Measurements from ENCODE around the gene PDCL3. TPM values are rescaled to one million over a fixed set of nuclear protein-coding genes. Genes with fewer than 3 reads are reported as not detected.

The PDCL3 gene
- total RNA-seq, 1 experiment from 2014 or later: 22.9 TPM

DNA sequence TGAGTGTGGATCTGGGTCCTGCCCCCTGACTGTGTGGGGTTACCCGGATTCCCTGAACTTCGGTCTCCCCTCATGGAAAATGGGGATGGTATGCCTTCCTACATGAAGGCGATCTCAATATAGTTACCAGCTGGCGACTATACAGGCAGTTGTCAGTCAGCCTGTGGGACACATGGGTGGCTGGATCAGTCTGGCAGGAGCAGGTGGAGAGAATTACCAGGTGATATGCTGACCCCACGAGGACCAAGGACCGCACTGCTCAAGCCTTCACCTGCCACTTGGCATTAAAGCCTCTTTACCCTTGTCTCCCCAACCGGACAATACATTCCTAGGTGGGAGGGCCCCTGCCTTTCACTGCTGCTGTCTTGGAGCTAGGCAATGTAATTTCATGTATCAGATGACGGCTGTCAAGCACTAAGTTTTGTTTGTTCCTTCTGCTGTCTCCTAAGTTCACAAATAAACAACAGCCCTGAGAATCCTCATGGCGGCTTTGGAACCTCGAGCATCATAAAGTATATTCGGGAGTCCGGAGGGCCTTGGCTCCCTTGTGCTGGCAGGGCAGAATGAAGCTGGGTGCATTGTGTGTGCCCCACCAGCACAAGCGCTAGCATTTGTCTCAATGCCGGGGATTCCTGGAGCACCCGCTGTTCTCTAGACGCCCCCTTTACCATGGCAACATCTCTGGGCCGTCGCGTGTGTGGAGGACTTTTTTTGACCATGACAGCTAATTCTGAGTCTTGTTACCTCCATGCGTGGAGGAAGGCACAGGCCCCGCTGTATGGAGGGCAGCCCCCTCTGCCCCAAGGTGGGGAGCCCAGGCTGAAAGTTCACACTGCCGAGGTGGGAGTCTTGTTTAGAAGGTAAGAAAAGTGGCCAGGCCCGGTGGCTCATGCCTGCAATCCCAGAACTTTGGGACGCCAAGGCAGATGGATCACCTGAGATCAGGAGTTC lies 48.6 kb downstream of the PDCL3 start:
- DNase-seq (ENCODE audit: low read depth): no peak

GRCh38 chr2:100612388-100613000 lies 49.7 kb downstream of the PDCL3 start:
- DNase-seq (ENCODE audit: low read depth): no peak

- no peak for DNase-seq (ENCODE audit: low read depth)
These were observed 50.9 kb downstream of the PDCL3 start for GRCh38 chr2:100613719-100614118.

DNA sequence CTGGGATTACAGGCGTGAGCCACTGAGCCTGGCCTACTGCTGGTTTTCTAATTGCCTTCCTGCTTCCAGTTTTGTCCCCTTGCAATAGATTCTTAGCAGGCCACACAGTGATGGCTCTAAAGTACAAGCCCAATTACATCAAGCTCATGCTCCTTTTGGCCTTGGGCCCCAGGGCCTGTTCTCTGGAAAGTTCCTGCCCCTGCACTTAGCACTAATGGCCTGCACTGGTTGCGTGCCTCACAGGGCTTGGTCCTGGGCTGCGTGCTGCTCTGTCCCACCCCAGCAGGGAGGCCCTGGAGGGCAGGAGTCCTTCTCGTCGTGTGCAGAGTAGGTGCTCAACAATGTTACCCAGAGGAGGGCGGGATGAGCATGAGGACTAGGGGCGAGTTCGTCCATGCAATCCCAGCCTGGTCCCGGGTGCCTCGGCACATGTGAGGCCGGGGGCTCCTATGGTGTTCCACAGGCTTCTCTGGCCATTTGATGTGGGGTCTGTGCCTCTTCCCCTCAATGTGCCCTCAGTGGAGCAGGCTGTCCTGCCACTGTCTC lies 51.7 kb downstream of the PDCL3 start:
- no peak for DNase-seq (ENCODE audit: low read depth)

DNA sequence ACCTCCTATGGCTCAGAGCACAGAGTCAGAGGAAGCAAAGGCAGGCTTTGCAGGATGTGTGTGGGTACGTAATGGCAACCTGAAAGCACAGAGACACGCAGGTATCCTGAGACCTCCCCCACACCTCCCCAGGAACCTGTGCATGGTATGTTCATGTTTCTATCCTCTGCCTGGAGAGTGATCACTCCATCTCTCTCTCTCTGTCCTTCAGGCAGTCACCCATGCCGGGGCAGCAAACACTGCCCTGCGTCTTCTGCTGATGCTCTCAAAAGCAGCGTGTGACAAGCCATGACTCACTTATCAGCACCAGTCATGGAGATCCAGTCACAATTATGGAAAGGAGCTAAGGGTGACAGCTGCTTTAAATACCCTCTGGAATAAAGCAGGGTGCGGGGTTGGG lies 52.7 kb downstream of the PDCL3 start:
- DNase-seq (ENCODE audit: low read depth): peak; percentile 11

DNA sequence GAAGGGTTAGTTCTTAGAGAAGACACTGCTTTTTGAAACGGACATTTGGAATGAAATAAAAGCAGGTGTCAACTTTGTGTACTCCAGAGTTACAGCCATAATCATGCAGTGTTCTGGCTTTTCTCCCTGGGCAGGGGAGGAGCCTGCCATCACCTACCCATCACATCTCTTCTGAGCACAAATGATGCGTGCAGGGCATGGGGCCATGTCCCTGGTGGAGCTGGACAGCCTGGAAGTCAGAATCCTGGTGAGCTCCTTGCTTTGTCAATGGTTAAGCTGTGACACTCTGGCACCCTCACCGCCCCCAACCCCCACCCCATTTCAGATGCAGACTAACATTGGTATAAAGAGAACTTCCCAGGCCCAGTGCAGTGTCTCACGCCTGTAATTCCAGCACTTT lies 53.1 kb downstream of the PDCL3 start:
- DNase-seq (ENCODE audit: low read depth): no peak

GRCh38 chr2:100616841-100617390 lies 54.1 kb downstream of the PDCL3 start:
- no peak for DNase-seq (ENCODE audit: low read depth)

GRCh38 chr2:100619951-100620350 lies 57.2 kb downstream of the PDCL3 start:
- no peak for DNase-seq (ENCODE audit: low read depth)

DNA sequence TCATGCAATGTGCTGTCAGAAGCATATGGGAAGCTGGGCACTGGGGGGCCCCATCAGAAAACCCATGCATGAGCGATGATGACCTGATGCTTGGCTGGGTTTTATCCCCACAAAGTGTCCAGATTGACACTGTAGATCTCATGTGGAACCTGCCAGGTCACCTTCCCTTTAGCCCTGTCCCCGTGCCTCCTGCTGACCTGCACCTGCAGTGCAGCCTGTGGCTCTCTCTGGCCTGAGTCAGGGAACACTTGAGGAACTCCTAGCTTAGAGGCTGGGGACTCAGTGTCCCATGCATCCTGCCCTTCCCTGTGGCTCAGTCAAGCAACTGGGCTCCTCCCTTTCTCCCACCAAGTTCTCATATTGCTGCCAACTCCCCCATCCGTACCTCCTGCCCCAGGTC lies 57.7 kb downstream of the PDCL3 start:
- no peak for DNase-seq (ENCODE audit: low read depth)

DNA sequence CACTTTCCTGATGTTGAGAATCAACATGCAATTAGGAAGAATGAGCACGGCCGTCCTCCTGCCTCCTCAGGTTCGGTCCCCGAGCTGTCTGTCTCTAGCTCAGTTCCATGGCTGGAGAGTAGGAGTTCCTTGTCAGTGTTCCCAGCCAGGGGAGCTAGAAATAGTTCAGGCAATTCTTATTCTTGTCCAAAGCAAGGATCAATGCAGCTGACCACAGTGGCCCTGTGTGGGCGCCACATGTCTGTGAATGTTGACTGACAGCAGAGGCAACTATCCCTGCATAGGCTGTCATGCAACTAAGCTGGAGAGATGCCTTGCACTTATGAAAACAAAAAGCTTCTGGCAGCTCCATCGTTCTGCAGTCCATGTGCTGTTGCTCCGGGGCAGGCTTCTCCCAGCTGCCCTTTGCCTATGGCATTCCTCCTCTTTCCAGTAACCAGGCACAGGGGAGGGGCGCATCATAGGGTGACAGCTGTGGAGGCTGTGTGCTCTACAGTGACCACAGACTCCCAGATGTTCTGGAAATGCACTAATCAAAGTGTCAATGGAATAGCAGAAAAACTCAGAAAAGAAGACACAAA lies 58.7 kb downstream of the PDCL3 start:
- DNase-seq (ENCODE audit: low read depth): peak; percentile 46

GRCh38 chr2:100623033-100623715 lies 60.4 kb downstream of the PDCL3 start:
- DNase-seq (ENCODE audit: low read depth): no peak

- DNase-seq (ENCODE audit: low read depth): no peak
These were observed 61.1 kb downstream of the PDCL3 start for GRCh38 chr2:100623930-100624329.

DNA sequence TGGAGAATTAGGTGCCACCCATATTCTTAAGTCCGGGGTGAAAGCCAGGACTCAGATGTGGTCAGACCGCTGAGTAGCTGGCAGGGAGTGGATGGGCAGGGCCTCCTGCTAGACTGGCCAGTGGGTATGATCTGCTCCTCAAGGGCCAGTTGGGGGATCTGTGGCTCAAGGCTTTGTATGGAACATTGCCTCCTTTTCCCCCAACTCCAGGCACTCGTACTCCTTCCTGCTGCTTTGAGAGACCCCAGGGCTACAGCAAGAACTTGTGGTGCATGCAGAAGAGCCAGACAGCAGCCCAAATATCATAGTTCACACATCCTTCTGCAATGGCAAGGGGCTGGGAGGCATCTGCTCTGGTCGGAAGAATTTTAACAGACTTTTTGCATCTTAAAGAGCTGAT lies 61.7 kb downstream of the PDCL3 start:
- no peak for DNase-seq (ENCODE audit: low read depth)

GRCh38 chr2:100625717-100626116 lies 62.9 kb downstream of the PDCL3 start:
- DNase-seq (ENCODE audit: low read depth): no peak

Other genes with a start within 250 kb of the PDCL3 start
- gene LONRF2, start 240.5 kb upstream of the PDCL3 start, total RNA-seq (2014; rRNA removed; shearing (Covaris generic)): 0.68 and 0.84 TPM in 2 replicates
- 16.4 and 24.0 TPM in 2 replicates for gene CHST10, start 145.3 kb upstream of the PDCL3 start, total RNA-seq (2014; rRNA removed; shearing (Covaris generic))
- not detected in 2 replicates for gene NMS, start 92.5 kb upstream of the PDCL3 start, total RNA-seq (2014; rRNA removed; shearing (Covaris generic))

All from RPMI7951 (cell line).